A204.1 (cell line): ENCODE data around the gene UST.

Experiments used
- FAIRE-seq: peaks from 2 replicates; lab custom pipeline; 2012; peaks lifted over from hg19 to GRCh38; lab: Jason Lieb, UNC

UST gene

GRCh38 chr6:148803979-148804378 lies 57.1 kb downstream of the UST start:
- FAIRE-seq: no peak

GRCh38 chr6:148805777-148806176 lies 58.9 kb downstream of the UST start:
- no peak for FAIRE-seq

- FAIRE-seq: no peak
Measured at GRCh38 chr6:148807784-148808183, 61.0 kb downstream of the UST start.

- FAIRE-seq: no peak
Measured at GRCh38 chr6:148808786-148809304, 62.0 kb downstream of the UST start.

- no peak for FAIRE-seq
Measured at GRCh38 chr6:148811459-148811858, 64.6 kb downstream of the UST start.

GRCh38 chr6:148814082-148814790 lies 67.4 kb downstream of the UST start:
- no peak for FAIRE-seq

GRCh38 chr6:148814869-148815268 lies 68.0 kb downstream of the UST start:
- no peak for FAIRE-seq

GRCh38 chr6:148816117-148816516 lies 69.3 kb downstream of the UST start:
- FAIRE-seq: no peak

GRCh38 chr6:148817689-148818088 lies 70.9 kb downstream of the UST start:
- FAIRE-seq: no peak

- FAIRE-seq: no peak
Measured at GRCh38 chr6:148818939-148819575, 72.2 kb downstream of the UST start.

GRCh38 chr6:148819852-148820251 lies 73.0 kb downstream of the UST start:
- FAIRE-seq: no peak

- no peak for FAIRE-seq
Measured at GRCh38 chr6:148822819-148823218, 76.0 kb downstream of the UST start.

GRCh38 chr6:148824291-148824690 lies 77.5 kb downstream of the UST start:
- FAIRE-seq: no peak

- no peak for FAIRE-seq
Measured at GRCh38 chr6:148824960-148825359, 78.1 kb downstream of the UST start.

- FAIRE-seq: no peak
Measured at GRCh38 chr6:148825492-148825891, 78.7 kb downstream of the UST start.

GRCh38 chr6:148827416-148828045 lies 80.7 kb downstream of the UST start:
- no peak for FAIRE-seq

GRCh38 chr6:148828047-148828446 lies 81.2 kb downstream of the UST start:
- FAIRE-seq: no peak

GRCh38 chr6:148829415-148830101 lies 82.7 kb downstream of the UST start:
- no peak for FAIRE-seq

- FAIRE-seq: no peak
Measured at GRCh38 chr6:148830614-148831013, 83.8 kb downstream of the UST start.

- FAIRE-seq: no peak
Measured at GRCh38 chr6:148831064-148831463, 84.2 kb downstream of the UST start.

GRCh38 chr6:148831531-148831930 lies 84.7 kb downstream of the UST start:
- no peak for FAIRE-seq

GRCh38 chr6:148835920-148836441 lies 89.2 kb downstream of the UST start:
- FAIRE-seq: no peak

GRCh38 chr6:148836751-148837150 lies 89.9 kb downstream of the UST start:
- FAIRE-seq: no peak
